HCT116 (cell line): ENCODE measurements around the gene TMEM135. TPM values are rescaled to one million over a fixed set of nuclear protein-coding genes. Genes with fewer than 3 reads are reported as not detected.

Experiments used
- ATAC-seq: fragments of 200-7000 bp; cut with Tn5 transposase; 2 replicates; pipeline ENCODE4 v1.9.1; 2020; ENCODE audit warnings: mild to moderate bottlenecking, moderate library complexity
- BruUV-seq: library from RNA; stranded (reverse); fragments of 400-500 nt; replicated peaks from 2 replicates; lab custom pipeline; 2021; lab: Mats Ljungman, UMichigan
- CTCF ChIA-PET: fragments of 300-600 bp; sonication (Branson Sonifier 250); formaldehyde crosslinking; loops from one replicate; lab custom pipeline; 2021; ENCODE audit warnings: antibody characterized with exemption; lab: Charles Lee
- POLR2A ChIA-PET: fragments of 300-600, 350-600 bp; sonication (Branson Sonifier 250); formaldehyde crosslinking; loops from one replicate; lab custom pipeline; 2021; ENCODE audit warnings: antibody characterized with exemption; lab: Charles Lee
- RAD21 ChIA-PET, 2 experiments: fragments of 300-600 bp; sonication (Branson Sonifier 250); formaldehyde crosslinking; loops; one replicate each; lab custom pipeline; 2023; ENCODE audit warnings: low total read pairs in 2 of 2; ENCODE audit not compliant: uncharacterized antibody in 2 of 2, unreplicated experiment in 2 of 2, low non-redundant PET in 1 of 2; lab: Charles Lee
- DNase-seq: peaks from one replicate; pipeline ENCODE4 v3.0.0-alpha.2; 2010; ENCODE audit warnings: low read depth, low spot score
- H2AFZ ChIP-seq: fragments of 200-600 bp; shearing (Covaris generic), sonication (generic); 2 replicates; pipeline ENCODE4 v1.6.1; 2017; ENCODE audit warnings: low read depth, mixed run types, mixed read lengths, antibody characterized with exemption, low read length; ENCODE audit not compliant: poor library complexity, severe bottlenecking
- H3K27ac ChIP-seq: 2 replicates; pipeline ENCODE4 v1.5.1; 2012; ENCODE audit warnings: low read depth, low read length
- H3K27me3 ChIP-seq: fragments of 200-600 bp; sonication (generic); 2 replicates; pipeline ENCODE4 v1.6.1; 2016; ENCODE audit warnings: mixed run types, low read length, mixed read lengths; ENCODE audit not compliant: insufficient read depth
- H3K36me3 ChIP-seq, 2 experiments: fragments of 200-500 bp in 1 of 2; fragments of 200-600 bp in 1 of 2; sonication (Bioruptor generic) in 1 of 2; sonication (generic) in 1 of 2; 2 replicates each; pipeline versions ENCODE4 v1.5.1 to v1.6.1; 2014 to 2016; ENCODE audit warnings: low read length in 2 of 2, inconsistent platforms in 1 of 2, mixed read lengths in 1 of 2, mixed run types in 1 of 2; ENCODE audit not compliant: insufficient read depth in 2 of 2, control insufficient read depth in 1 of 2
- H3K4me1 ChIP-seq, 2 experiments: fragments of 200-600 bp in 1 of 2; sonication (generic) in 1 of 2; 2 replicates each; pipeline versions ENCODE4 v1.5.1 to v1.6.1; 2012 to 2017; ENCODE audit warnings: low read length in 2 of 2, inconsistent platforms in 1 of 2, mild to moderate bottlenecking in 1 of 2, mixed read lengths in 1 of 2, mixed run types in 1 of 2, moderate library complexity in 1 of 2; ENCODE audit not compliant: insufficient read depth in 2 of 2, control insufficient read depth in 1 of 2
- H3K4me2 ChIP-seq: fragments of 200-600 bp; sonication (generic); 2 replicates; pipeline ENCODE4 v1.6.1; 2017; ENCODE audit warnings: mixed run types, low read length, mixed read lengths
- H3K4me3 ChIP-seq, 2 experiments: fragments of 200-600 bp in 1 of 2; sonication (generic) in 1 of 2; replicated peaks in 1 of 2; 2 replicates each; pipeline ENCODE4 v1.5.1; 2011 to 2016; ENCODE audit warnings: low read length in 2 of 2, control low read depth in 1 of 2, low read depth in 1 of 2, mild to moderate bottlenecking in 1 of 2, mixed read lengths in 1 of 2, mixed run types in 1 of 2
- H3K79me2 ChIP-seq: fragments of 200-600 bp; sonication (generic); 2 replicates; pipeline ENCODE4 v1.6.1; 2017; ENCODE audit warnings: mild to moderate bottlenecking, mixed run types, low read length, moderate library complexity, mixed read lengths; ENCODE audit not compliant: insufficient read depth
- H3K9ac ChIP-seq: fragments of 200-600 bp; sonication (generic); 2 replicates; pipeline ENCODE4 v1.6.1; 2016; ENCODE audit warnings: low read length, mixed read lengths
- H3K9me2 ChIP-seq: fragments of 200-600 bp; sonication (generic), shearing (Covaris generic); 2 replicates; pipeline ENCODE4 v1.6.1; 2017; ENCODE audit warnings: mixed run types, mild to moderate bottlenecking, moderate library complexity; ENCODE audit not compliant: insufficient read depth
- H3K9me3 ChIP-seq, 2 experiments: fragments of 200-500 bp in 1 of 2; fragments of 200-600 bp in 1 of 2; sonication (Bioruptor generic) in 1 of 2; sonication (generic) in 1 of 2; 2 replicates each; pipeline ENCODE4 v1.6.1; 2014 to 2017; ENCODE audit warnings: low read length in 2 of 2, mixed read lengths in 2 of 2, inconsistent platforms in 1 of 2, low read depth in 1 of 2, mild to moderate bottlenecking in 1 of 2, mixed run types in 1 of 2, moderate library complexity in 1 of 2; ENCODE audit not compliant: control insufficient read depth in 1 of 2, insufficient read depth in 1 of 2
- H4K20me1 ChIP-seq: fragments of 200-600 bp; sonication (generic), shearing (Covaris generic); 2 replicates; pipeline ENCODE4 v1.6.1; 2017; ENCODE audit warnings: mixed run types, mild to moderate bottlenecking, moderate library complexity; ENCODE audit not compliant: insufficient read depth
- ATF3 ChIP-seq: IDR thresholded peaks from 2 replicates; pipeline ENCODE4 v1.6.1; 2012
- EGR1 ChIP-seq: IDR thresholded peaks from 2 replicates; pipeline ENCODE4 v1.6.1; 2012; ENCODE audit warnings: low read depth
- ELF1 ChIP-seq: IDR thresholded peaks from 2 replicates; pipeline ENCODE4 v1.6.1; 2012; ENCODE audit warnings: low read depth, borderline replicate concordance
- EZH2 ChIP-seq: fragments of 200-600 bp; sonication (generic); IDR thresholded peaks from 2 replicates; pipeline ENCODE4 v1.6.1; 2017; ENCODE audit warnings: antibody characterized with exemption, mixed run types
- EZH2phosphoT487 ChIP-seq: fragments of 200-600 bp; IDR thresholded peaks from 2 replicates; pipeline ENCODE4 v1.6.1; 2018; ENCODE audit warnings: antibody characterized with exemption, borderline replicate concordance
- FOSL1 ChIP-seq: IDR thresholded peaks from 2 replicates; pipeline ENCODE4 v1.6.1; 2012; ENCODE audit warnings: low read depth
- POLR2A ChIP-seq: IDR thresholded peaks from 2 replicates; pipeline ENCODE4 v1.7.0; 2011; ENCODE audit warnings: borderline replicate concordance; ENCODE audit not compliant: insufficient read depth, insufficient read length; ENCODE audit errors: extremely low read depth
- SRF ChIP-seq: IDR thresholded peaks from 2 replicates; pipeline ENCODE4 v1.6.1; 2012; ENCODE audit warnings: low read depth
- ZBTB33 ChIP-seq: IDR thresholded peaks from 2 replicates; pipeline ENCODE4 v1.6.1; 2011; ENCODE audit warnings: mild to moderate bottlenecking, low read length, moderate library complexity; ENCODE audit not compliant: insufficient replicate concordance; ENCODE audit errors: extremely low read depth
- intact Hi-C: fragments of 100-400 bp; cut with micrococcal nuclease; formaldehyde crosslinking; loops from 2 replicates; pipeline ENCODE4 v1.10.0; 2022
- total RNA-seq: library from RNA; stranded (reverse); gene quantifications from one replicate; pipeline ENCODE4 v1.2.1, GENCODE V29; 2021; ENCODE audit not compliant: unreplicated experiment
- TF ChIP-seq, protein P1 (sequence below): IDR thresholded peaks from 2 replicates; pipeline ENCODE4 v1.6.1; 2012; ENCODE audit warnings: low read depth
- TF ChIP-seq, protein P2 (sequence below), 3 experiments: fragments of 200-600 bp in 1 of 3; sonication (generic) in 1 of 3; IDR thresholded peaks in 2 of 3; conservative IDR thresholded peaks in 1 of 3; 2 replicates each; pipeline ENCODE4 v1.5.1; 2012 to 2017; ENCODE audit warnings: low read depth in 2 of 3, low read length in 2 of 3, antibody characterized with exemption in 1 of 3, borderline replicate concordance in 1 of 3, control low read depth in 1 of 3, mild to moderate bottlenecking in 1 of 3, mixed read lengths in 1 of 3, mixed run types in 1 of 3, moderate library complexity in 1 of 3; ENCODE audit not compliant: insufficient read depth in 1 of 3
- TF ChIP-seq, protein P3 (sequence below): IDR thresholded peaks from 2 replicates; pipeline ENCODE4 v1.6.1; 2012

The TMEM135 gene
- total RNA-seq, 1 experiment from 2014 or later = 50.6 TPM

DNA sequence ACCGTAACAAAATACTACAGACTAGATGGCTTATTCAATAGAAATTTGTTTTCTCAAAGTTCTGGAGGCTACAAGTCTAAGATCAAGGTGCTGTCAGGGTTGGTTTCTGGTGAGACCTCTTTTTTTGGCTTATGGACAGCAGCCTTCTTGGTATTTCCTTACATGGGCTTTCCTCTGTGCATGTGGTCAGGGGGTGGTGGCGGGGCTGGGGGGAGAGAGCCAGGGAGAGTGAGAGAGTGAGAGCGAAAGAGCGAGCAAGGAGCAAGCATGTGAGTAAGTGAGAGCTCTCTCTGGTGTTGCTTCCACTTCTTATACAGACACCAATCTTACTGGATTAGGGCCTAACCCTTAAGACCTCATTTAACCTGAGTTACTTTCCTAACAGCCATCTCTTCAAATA lies 181.5 kb downstream of the TMEM135 start:
- BruUV-seq = no TSS peak
- ATAC-seq = no peak
- CTCF ChIA-PET = no interaction called here

DNA sequence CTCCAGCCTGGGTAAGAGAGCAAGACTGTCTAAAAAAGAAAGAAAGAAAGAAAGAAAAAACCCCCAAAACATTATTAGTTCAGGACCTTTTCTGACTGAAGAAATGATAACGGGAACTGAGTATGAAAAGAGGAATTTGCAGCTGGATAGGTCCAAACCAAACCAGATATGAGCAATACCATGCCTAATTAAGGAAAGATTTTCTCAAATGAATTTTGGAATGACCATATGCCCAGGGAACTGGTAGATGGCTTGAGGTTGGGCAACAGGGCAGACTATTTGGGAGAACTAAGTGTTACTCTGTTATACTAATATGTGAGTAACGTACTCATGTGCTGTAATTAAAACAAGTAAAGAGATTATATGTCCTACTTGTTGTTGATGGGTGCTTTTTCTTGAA lies 186.1 kb downstream of the TMEM135 start:
- Histone ChIP-seq H3K4me1 (no peaks in the 10 kb centered on the region), H4K20me1 (no peaks in the 10 kb centered on the region), H3K4me2 (no peak overlapping the region), H3K4me3 (no peak overlapping the region), H3K27me3 (no peaks in the 10 kb centered on the region), H2AFZ (no peak overlapping the region), H3K27ac (no peak overlapping the region), H3K9me2 (no peaks in the 10 kb centered on the region), H3K9me3 (no peaks in the 10 kb centered on the region), H3K36me3 (no peaks in the 10 kb centered on the region), H3K79me2 (no peaks in the 10 kb centered on the region), H3K9ac (no peak overlapping the region)
- ATAC-seq (no peak), DNase-seq (no peak)
- ChIA-PET RAD21 (no interaction called here), POLR2A (no interaction called here), CTCF (no interaction called here)
- BruUV-seq = no TSS peak
- intact Hi-C loops = no loop called here
- TF ChIP-seq ELF1 = no peak
- no peak for TF ChIP-seq ATF3
- TF ChIP-seq SRF = no peak
- TF ChIP-seq, protein P1, sequence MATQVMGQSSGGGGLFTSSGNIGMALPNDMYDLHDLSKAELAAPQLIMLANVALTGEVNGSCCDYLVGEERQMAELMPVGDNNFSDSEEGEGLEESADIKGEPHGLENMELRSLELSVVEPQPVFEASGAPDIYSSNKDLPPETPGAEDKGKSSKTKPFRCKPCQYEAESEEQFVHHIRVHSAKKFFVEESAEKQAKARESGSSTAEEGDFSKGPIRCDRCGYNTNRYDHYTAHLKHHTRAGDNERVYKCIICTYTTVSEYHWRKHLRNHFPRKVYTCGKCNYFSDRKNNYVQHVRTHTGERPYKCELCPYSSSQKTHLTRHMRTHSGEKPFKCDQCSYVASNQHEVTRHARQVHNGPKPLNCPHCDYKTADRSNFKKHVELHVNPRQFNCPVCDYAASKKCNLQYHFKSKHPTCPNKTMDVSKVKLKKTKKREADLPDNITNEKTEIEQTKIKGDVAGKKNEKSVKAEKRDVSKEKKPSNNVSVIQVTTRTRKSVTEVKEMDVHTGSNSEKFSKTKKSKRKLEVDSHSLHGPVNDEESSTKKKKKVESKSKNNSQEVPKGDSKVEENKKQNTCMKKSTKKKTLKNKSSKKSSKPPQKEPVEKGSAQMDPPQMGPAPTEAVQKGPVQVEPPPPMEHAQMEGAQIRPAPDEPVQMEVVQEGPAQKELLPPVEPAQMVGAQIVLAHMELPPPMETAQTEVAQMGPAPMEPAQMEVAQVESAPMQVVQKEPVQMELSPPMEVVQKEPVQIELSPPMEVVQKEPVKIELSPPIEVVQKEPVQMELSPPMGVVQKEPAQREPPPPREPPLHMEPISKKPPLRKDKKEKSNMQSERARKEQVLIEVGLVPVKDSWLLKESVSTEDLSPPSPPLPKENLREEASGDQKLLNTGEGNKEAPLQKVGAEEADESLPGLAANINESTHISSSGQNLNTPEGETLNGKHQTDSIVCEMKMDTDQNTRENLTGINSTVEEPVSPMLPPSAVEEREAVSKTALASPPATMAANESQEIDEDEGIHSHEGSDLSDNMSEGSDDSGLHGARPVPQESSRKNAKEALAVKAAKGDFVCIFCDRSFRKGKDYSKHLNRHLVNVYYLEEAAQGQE = no peak
- TF ChIP-seq, protein P2, sequence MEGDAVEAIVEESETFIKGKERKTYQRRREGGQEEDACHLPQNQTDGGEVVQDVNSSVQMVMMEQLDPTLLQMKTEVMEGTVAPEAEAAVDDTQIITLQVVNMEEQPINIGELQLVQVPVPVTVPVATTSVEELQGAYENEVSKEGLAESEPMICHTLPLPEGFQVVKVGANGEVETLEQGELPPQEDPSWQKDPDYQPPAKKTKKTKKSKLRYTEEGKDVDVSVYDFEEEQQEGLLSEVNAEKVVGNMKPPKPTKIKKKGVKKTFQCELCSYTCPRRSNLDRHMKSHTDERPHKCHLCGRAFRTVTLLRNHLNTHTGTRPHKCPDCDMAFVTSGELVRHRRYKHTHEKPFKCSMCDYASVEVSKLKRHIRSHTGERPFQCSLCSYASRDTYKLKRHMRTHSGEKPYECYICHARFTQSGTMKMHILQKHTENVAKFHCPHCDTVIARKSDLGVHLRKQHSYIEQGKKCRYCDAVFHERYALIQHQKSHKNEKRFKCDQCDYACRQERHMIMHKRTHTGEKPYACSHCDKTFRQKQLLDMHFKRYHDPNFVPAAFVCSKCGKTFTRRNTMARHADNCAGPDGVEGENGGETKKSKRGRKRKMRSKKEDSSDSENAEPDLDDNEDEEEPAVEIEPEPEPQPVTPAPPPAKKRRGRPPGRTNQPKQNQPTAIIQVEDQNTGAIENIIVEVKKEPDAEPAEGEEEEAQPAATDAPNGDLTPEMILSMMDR (IDR thresholded peaks at IDR 0.05 in 2 of 3, conservative IDR thresholded peaks at IDR 0.05 in 1 of 3; ENCODE audit: borderline replicate concordance in 1 of 3, insufficient read depth in 1 of 3, low read depth in 2 of 3, low read length in 2 of 3) = no peak
- TF ChIP-seq, protein P3, sequence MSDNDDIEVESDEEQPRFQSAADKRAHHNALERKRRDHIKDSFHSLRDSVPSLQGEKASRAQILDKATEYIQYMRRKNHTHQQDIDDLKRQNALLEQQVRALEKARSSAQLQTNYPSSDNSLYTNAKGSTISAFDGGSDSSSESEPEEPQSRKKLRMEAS = no peak

More for the DNA sequence above, 181.5 kb downstream of the TMEM135 start:
- Histone ChIP-seq H3K4me1 (no peaks in the 10 kb centered on the region), H3K36me3 (no peaks in the 10 kb centered on the region), H3K27ac (no peak overlapping the region), H2AFZ (no peak overlapping the region), H4K20me1 (no peaks in the 10 kb centered on the region), H3K27me3 (no peaks in the 10 kb centered on the region), H3K9ac (no peak overlapping the region), H3K9me3 (no peaks in the 10 kb centered on the region), H3K9me2 (no peaks in the 10 kb centered on the region), H3K79me2 (no peaks in the 10 kb centered on the region), H3K4me2 (no peak overlapping the region), H3K4me3 (no peak overlapping the region)
- ChIA-PET RAD21 (no interaction called here), POLR2A (no interaction called here)
- no peak for TF ChIP-seq FOSL1
- no peak for TF ChIP-seq ZBTB33
- TF ChIP-seq EZH2phosphoT487 = no peak
- no peak for TF ChIP-seq POLR2A
- no peak for TF ChIP-seq EGR1
- no peak for TF ChIP-seq EZH2
- no peak for DNase-seq
- intact Hi-C loops = no loop called here
